ENCODE results near the gene HSPG2. TPM values are rescaled to one million over a fixed set of nuclear protein-coding genes. Genes with fewer than 3 reads are reported as not detected.

Gene HSPG2
- polyA plus RNA-seq, 1 donor from 2014 or later = 0.79 TPM

GRCh38 chr1:21854090-21854750 is 82.9 kb downstream of the HSPG2 start:
- no peak overlapping the region for H3K4me3 ChIP-seq (ENCODE audit: low read length)
- H4K20me1 ChIP-seq (ENCODE audit: insufficient read depth) = no peaks in the 10 kb centered on the region
- no peaks in the 10 kb centered on the region for H3K9me3 ChIP-seq (ENCODE audit: low read length)
- H3K9ac ChIP-seq (ENCODE audit: low read length) = no peak overlapping the region
- no peaks in the 10 kb centered on the region for H3K79me2 ChIP-seq (replicated peaks; ENCODE audit: insufficient read depth, low read length)
- no peaks in the 10 kb centered on the region for H3K27me3 ChIP-seq (ENCODE audit: insufficient read depth, low read depth, low read length)
- H3K27ac ChIP-seq (ENCODE audit: low read length) = no peak overlapping the region
- H3K4me2 ChIP-seq (ENCODE audit: low read length) = no peak overlapping the region
- no peaks in the 10 kb centered on the region for H3K9me2 ChIP-seq (ENCODE audit: insufficient read depth, low read length)
- H3K36me3 ChIP-seq (ENCODE audit: insufficient read depth, low read length) = no peaks in the 10 kb centered on the region
- H2AFZ ChIP-seq (ENCODE audit: low read depth, low read length) = no peak overlapping the region
- no peak for TF ChIP-seq CTCF (IDR thresholded peaks at IDR 0.05; ENCODE audit: poor library complexity, severe bottlenecking)
- no peak for TF ChIP-seq POLR2AphosphoS5 (IDR thresholded peaks at IDR 0.05)
- TF ChIP-seq RAD21 (conservative IDR thresholded peaks at IDR 0.05) = no peak
- TF ChIP-seq REST (IDR thresholded peaks at IDR 0.05; ENCODE audit: borderline replicate concordance) = no peak
- TF ChIP-seq TAF1 (IDR thresholded peaks at IDR 0.05; ENCODE audit: low read depth) = no peak
- no peak for TF ChIP-seq EZH2 (IDR thresholded peaks at IDR 0.05; ENCODE audit: borderline replicate concordance, insufficient read depth, low read length, poor library complexity, severe bottlenecking)
- no peak for TF ChIP-seq EP300 (conservative IDR thresholded peaks at IDR 0.05; ENCODE audit: poor library complexity, severe bottlenecking)
- no peak for TF ChIP-seq MXI1 (conservative IDR thresholded peaks at IDR 0.05; ENCODE audit: poor library complexity, severe bottlenecking)
- TF ChIP-seq SMC3 (conservative IDR thresholded peaks at IDR 0.05; ENCODE audit: poor library complexity) = no peak
- H3F3A ChIP-seq (ENCODE audit: insufficient read depth, low read length, poor library complexity, severe bottlenecking) = no peaks in the 10 kb centered on the region

DNA sequence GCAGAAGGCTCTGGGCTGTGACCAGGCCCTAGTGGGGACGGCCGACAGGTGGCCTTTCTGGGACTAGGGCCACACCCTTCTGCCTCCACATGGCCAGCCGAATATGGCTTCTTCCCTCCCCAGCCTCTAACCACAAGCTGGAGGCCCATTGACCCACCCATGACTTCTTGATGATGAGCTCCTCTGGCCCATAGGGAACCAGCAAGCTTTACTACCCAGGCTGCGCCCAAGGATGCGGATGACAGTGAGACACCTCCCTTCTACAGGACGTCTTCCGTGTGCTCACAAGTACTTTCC is 84.0 kb downstream of the HSPG2 start:
- Histone ChIP-seq H3K4me3 (ENCODE audit: low read length) (no peak overlapping the region), H3F3A (ENCODE audit: insufficient read depth, low read length, poor library complexity, severe bottlenecking) (no peaks in the 10 kb centered on the region), H3K9me2 (ENCODE audit: insufficient read depth, low read length) (no peaks in the 10 kb centered on the region), H3K27ac (ENCODE audit: low read length) (no peak overlapping the region), H3K9ac (ENCODE audit: low read length) (no peak overlapping the region), H4K20me1 (ENCODE audit: insufficient read depth) (no peaks in the 10 kb centered on the region), H2AFZ (ENCODE audit: low read depth, low read length) (no peak overlapping the region), H3K36me3 (ENCODE audit: insufficient read depth, low read length) (no peaks in the 10 kb centered on the region), H3K27me3 (ENCODE audit: insufficient read depth, low read depth, low read length) (no peaks in the 10 kb centered on the region), H3K79me2 (replicated peaks; ENCODE audit: insufficient read depth, low read length) (no peaks in the 10 kb centered on the region), H3K4me2 (ENCODE audit: low read length) (no peak overlapping the region), H3K9me3 (ENCODE audit: low read length) (no peaks in the 10 kb centered on the region)
- TF ChIP-seq RAD21 (conservative IDR thresholded peaks at IDR 0.05) = no peak
- TF ChIP-seq MXI1 (conservative IDR thresholded peaks at IDR 0.05; ENCODE audit: poor library complexity, severe bottlenecking) = no peak
- TF ChIP-seq SMC3 (conservative IDR thresholded peaks at IDR 0.05; ENCODE audit: poor library complexity) = no peak
- no peak for TF ChIP-seq EZH2 (IDR thresholded peaks at IDR 0.05; ENCODE audit: borderline replicate concordance, insufficient read depth, low read length, poor library complexity, severe bottlenecking)
- TF ChIP-seq EP300 (conservative IDR thresholded peaks at IDR 0.05; ENCODE audit: poor library complexity, severe bottlenecking) = no peak
- no peak for TF ChIP-seq REST (IDR thresholded peaks at IDR 0.05; ENCODE audit: borderline replicate concordance)
- no peak for TF ChIP-seq POLR2AphosphoS5 (IDR thresholded peaks at IDR 0.05)
- TF ChIP-seq TAF1 (IDR thresholded peaks at IDR 0.05; ENCODE audit: low read depth) = no peak
- no peak for TF ChIP-seq CTCF (IDR thresholded peaks at IDR 0.05; ENCODE audit: poor library complexity, severe bottlenecking)

Measured in neural cell (in vitro differentiated cells).